GM10248 (cell line): ENCODE data around the gene RFC4.

Experiments
- CTCF ChIA-PET: fragments of 300-600 bp; sonication (Branson Sonifier 250); formaldehyde crosslinking; extraction: SDS; loops from one replicate; lab custom pipeline; 2021; ENCODE audit warnings: antibody characterized with exemption; lab: Yijun Ruan, JAX
- POLR2A ChIA-PET: fragments of 350-650 bp; sonication (Branson Sonifier 250); formaldehyde crosslinking; extraction: SDS; loops from one replicate; lab custom pipeline; 2020; ENCODE audit warnings: antibody characterized with exemption; lab: Yijun Ruan, JAX
- DNase-seq: peaks from one replicate; pipeline ENCODE4 v3.0.0; 2012; ENCODE audit errors: extremely low spot score
- CTCF ChIP-seq: IDR thresholded peaks from 2 replicates; pipeline ENCODE4 v1.5.1; 2012; ENCODE audit warnings: mild to moderate bottlenecking, low read depth; ENCODE audit errors: extremely low read depth, missing control alignments, control extremely low read depth

Gene RFC4

GRCh38 chr3:186772701-186773417, 33.4 kb downstream of the RFC4 start:
- ChIA-PET POLR2A (interaction anchor here (1.7 kb wide), 1 partner anchor 11 kb away, joined by 15 read pairs; the partner anchor contains the start of gene EIF4A2), CTCF (interaction anchor here (1.1 to 2.2 kb wide), 2 partner anchors 158 to 846 kb away, joined by 3 to 16 read pairs; no protein-coding TSS in a partner anchor)
- peak; percentile 84 for DNase-seq
- TF ChIP-seq CTCF = no peak

GRCh38 chr3:186772281-186772694, 34.0 kb downstream of the RFC4 start:
- ChIA-PET POLR2A (interaction anchor here (1.7 kb wide), 1 partner anchor 11 kb away, joined by 15 read pairs; the partner anchor contains the start of gene EIF4A2), CTCF (interaction anchor here (1.1 to 2.2 kb wide), 2 partner anchors 157 to 845 kb away, joined by 3 to 16 read pairs; no protein-coding TSS in a partner anchor)
- no peak for DNase-seq
- TF ChIP-seq CTCF = no peak

- ChIA-PET CTCF (no interaction called here), POLR2A (interaction anchor here (0.7 kb wide), 1 partner anchor 11 kb away, joined by 5 read pairs; no protein-coding TSS in a partner anchor)
- no peak for DNase-seq
- no peak for TF ChIP-seq CTCF
These were observed 45.3 kb downstream of the RFC4 start for GRCh38 chr3:186760897-186761447.

- CTCF ChIA-PET = no interaction called here
- no peak for TF ChIP-seq CTCF
- POLR2A ChIA-PET = no interaction called here
- no peak for DNase-seq
These were observed 46.0 kb downstream of the RFC4 start for GRCh38 chr3:186760141-186760833.

- DNase-seq = no peak
- ChIA-PET CTCF (no interaction called here), POLR2A (interaction anchor here (0.6 kb wide), 1 partner anchor 978 kb away, joined by 4 read pairs; no protein-coding TSS in a partner anchor)
- TF ChIP-seq CTCF = no peak
These were observed 46.9 kb downstream of the RFC4 start for GRCh38 chr3:186759231-186759930.
